Head of caudate nucleus (tissue), 42 donors: ENCODE measurements around the gene IL20RB.
"Not testable (repeated sequence)": the region's sequence is repeated elsewhere in the genome, so short reads cannot be mapped to it uniquely, and the experiment has no call there.

Experiments used
- DNase-seq, 42 donors: peaks; one replicate each; pipeline versions ENCODE4 v3.0.0 to v3.0.0-alpha.2; 2020 to 2021; ENCODE audit warnings: mixed read lengths in 7 of 42
- intact Hi-C: fragments of 100-400 bp; cut with DNase I; formaldehyde crosslinking; loops from one replicate; pipeline ENCODE4 v1.15.0; 2022

The IL20RB gene

DNA sequence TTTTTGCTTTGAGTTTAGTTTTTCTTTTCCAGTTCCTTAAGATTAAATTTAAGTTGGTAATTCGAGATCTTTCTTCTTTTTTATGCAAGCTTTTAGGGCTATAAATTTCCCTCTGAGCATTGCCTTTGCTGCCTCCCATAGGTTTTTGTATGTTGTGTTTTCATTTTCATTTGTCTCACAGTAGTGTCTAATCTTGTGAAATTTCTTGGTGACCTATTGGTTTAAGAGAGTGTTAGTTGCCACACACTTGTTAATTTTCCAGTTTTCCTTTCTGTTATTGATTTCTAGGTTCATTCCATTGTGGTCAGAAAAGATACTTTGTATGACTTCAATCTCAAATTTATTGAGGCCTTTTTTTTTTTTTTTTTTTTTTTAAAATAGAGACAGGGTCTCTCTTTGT is 18.3 kb upstream of the IL20RB start:
- intact Hi-C loops = no loop called here

DNA sequence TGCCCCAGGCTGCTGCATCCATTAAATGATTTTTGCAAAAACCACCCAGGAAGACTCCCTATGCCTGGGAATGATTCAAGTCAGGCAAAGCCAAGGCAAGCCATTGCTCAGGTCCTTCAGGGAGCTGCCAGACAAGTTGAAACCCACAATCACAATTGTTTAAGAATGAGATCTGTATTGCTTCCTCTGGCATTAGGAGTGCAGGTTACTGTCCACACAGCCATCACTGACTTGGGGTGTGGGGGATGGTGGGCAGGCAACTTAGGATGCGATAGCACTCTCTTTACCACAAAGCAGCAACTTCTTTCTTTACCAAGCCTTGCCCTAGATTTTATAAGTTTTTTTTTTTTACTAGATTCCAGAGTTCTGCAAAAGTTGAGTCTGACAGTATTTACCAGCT is 15.0 kb upstream of the IL20RB start:
- intact Hi-C loops = no loop called here
- no peak for DNase-seq

More for the DNA sequence above, 18.3 kb upstream of the IL20RB start:
- DNase-seq = no peak

DNA sequence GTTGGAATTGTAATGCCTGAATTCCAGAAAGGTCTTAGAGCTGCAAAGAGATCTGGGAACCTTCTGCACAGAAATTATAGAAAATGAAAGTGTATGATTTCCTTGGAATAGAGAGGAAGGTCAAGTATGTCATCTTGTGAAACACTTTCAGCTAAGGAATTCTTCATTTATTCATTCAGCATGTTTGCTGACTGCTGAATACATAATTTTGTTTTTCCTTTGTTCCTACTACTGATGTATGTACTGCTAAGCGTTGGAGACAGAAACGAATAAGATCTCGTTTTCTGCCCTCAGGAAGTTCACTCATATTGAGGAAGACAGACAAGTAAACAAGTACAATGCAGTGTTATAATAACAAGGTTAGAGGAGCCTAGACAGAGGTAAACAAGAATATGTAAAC is 14.3 kb upstream of the IL20RB start:
- intact Hi-C loops = no loop called here

DNA sequence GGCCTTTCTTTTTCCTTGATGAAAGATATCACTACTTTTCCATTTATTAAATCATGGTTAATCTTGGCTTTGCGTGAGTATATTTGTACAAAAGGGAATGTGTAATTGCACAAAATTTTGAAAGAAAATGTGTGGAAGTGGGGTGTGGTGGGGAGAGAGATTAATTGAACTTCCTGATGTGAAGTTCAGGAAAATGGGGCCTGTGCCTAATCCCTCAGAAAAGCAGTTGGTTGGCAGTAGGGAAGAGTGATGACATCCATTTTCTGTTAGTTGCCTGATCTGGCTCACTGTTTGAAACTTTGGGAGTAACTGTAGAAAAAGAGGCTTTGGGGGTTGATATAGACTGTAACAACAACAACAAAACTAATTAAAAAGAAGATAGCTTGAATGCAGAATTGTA is 10.8 kb upstream of the IL20RB start:
- DNase-seq = no peak
- intact Hi-C loops = no loop called here

More for the DNA sequence above, 14.3 kb upstream of the IL20RB start:
- DNase-seq = no peak

DNA sequence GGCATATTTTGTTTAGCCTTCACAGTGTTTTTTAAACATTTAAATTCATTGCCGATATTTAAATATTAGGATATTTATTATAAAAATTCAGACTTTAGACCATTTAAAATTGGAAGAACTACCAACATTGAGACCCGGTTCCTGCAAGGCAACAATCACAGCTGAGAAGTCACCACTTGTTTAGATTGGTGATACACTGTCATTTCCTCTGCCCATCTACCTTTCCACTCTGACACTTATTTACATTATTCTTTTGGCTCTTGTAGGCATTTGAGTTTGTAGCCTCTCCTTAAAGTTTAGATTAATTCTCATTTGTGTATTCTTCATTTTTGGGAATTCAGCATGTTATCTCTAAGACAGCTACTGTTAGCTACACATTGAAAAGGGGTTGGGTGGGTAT is 10.3 kb upstream of the IL20RB start:
- no peak for DNase-seq
- intact Hi-C loops = no loop called here

DNA sequence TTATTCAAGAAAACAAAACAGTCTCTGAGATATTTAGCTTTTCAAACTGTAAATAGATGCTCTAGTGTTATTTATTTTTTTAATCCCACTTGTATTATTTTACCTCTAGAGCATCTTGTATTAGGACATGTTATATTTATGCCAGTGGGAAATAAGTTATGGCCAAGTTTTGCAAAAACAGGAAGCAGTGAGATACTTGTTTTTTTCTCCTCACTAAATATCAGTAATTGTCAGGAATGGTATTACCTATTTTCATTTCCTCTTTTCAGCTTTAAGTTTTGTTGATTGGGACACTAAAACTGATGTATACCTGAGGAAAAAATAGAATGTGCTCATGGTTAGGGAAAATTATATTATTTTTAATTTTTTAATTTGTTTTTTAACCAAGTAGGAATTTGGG is 8.6 kb upstream of the IL20RB start:
- intact Hi-C loops = no loop called here
- DNase-seq = no peak

DNA sequence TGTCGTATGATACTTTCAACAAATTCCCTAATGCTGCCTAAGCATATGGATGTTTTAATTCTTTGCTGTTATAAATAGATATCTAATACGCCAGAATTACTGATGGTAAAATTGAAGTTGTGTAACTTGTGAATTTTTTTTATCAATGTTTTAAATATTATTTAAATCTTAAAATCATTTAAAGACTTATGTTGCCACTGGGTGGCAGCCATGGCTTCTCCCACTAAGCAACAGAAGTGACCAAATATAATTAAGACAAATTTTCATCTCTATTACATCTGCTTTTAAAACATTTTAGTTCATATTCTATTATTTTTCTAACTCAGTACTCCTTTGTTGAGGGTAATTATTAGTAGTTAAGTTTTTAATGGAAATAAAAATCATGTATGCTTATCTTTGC is 8.1 kb upstream of the IL20RB start:
- DNase-seq = no peak
- intact Hi-C loops = no loop called here

DNA sequence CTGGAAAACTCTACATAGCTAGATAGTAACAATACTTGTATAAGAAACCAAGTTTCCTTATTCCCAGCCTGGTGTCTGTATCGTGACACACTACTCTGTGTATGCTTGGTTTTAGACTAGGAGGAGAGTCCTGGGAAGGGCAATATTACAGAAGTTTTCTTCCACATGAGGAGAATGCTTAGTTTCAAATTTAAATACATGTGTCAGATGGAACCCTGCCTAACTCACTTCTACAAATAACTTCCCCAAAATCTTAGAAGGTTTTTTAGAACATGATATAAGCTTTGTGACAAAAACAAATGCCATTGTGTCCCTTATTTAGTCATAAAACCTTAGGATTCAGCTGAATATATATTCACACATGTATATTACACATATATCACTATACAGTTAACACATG is 7.2 kb upstream of the IL20RB start:
- no peak for DNase-seq
- intact Hi-C loops = no loop called here

DNA sequence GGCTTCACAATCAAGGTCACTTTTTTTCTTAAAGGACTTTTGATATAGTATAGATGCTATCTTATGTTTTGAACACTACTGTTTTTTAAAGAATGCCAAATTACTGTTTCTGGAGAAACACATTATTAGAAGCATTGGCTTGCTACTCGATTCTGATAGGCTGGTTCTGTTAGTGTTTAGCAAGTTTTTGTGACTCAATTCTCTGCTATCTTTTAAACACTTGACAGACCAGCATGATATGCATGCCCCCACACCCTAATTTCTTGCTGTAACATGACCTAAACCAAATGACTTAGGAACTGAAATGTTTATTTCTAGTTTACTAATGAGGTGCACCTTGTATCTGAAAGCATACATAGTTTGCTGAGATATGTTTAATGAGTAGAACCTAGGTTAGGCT is 5.5 kb upstream of the IL20RB start:
- no peak for DNase-seq
- intact Hi-C loops = no loop called here

DNA sequence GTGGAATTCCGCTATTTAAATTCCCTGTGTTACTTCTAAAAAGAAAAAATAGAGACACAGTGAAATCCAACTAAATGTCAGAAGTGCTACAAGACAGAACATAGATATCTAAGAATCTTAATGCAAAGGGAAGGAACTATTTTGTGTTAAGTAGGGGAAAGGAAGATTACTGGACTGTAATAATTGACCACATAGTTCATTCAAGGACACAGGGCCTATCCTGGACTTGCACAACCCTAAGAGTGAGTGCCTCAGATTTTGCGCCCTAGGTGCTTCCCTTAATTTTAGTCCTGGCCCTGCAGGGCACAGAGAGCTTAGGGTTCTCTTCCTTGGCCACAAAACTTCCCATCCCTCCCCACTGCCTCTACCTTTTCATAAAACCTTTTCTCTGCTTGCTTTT is 3.5 kb upstream of the IL20RB start:
- intact Hi-C loops = no loop called here
- DNase-seq = no peak

DNA sequence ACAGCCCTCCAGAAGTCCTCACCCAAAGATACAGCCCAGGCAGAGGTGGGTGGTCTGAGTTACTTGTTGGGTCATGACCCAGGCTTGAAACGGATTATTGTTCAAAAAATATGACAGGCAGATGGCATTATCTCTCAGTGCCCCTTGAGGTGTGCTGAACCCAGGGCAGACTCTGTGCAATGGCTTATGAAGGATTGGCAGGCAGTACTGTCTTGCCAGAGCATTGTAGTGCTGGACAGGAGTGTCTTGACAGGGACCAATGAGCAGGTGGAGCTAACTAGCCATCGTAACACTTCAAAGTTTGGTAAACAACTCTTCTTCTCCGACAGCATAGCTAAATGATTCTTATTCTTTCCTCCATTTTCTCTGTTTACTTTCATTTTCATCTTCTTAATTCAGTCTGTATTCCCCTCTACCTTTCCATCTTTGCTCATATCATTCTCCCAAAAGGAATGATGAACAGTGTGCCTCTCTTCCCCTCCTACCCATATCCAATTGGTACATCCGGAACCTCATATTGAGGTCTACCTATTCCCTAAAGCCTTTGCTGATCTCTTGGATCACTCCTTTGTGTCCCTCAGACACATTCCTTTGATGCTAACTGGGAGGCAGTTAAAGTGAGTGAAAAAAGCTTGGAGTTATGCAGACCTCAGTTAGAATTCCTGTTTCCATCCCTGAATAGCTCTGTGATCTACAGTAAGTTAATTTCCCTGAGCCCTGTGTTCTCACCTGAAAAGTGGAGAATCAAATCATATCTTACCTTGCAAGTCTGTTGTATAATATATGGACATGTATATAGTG is 2.6 kb upstream of the IL20RB start:
- intact Hi-C loops = no loop called here
- DNase-seq = no peak

DNA sequence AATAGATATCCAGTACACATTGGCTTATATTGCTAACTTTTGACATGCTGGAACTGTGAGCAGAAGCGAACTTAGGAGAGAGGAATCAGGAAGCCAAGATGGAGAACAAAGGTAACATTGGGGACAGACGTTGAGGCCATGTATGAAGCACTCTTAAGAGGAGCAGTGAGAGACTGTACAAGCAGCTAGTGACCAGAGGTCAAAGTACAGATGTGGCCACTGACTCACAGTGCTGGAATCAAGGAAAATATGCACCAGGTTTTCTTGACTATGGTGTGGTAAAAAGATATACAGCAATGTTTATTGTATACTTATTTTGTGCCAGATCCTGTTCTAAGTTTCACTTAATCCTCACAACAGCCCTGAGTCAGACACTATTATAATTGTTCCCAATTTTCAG is 2.0 kb upstream of the IL20RB start:
- no peak for DNase-seq
- intact Hi-C loops = no loop called here

DNA sequence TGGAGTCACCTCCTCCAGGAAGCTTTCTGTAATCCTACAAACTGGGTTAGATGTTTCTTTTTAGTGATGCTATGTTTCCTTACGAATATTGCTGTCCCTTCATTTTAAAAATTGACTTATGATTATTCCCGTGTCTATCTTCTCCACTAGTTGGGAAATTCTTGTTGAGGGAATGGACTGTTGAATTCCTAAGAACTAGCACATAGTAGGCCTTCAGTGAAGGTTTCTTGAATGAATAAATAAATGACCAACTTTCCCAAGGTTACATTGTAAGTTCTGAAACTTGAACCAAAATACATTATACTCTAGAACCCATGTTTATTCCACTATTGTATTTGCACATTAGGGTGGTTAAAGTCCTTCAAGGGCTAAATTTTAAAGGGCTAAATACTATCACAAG is 812 bp upstream of the IL20RB start:
- intact Hi-C loops = no loop called here
- DNase-seq = no peak

DNA sequence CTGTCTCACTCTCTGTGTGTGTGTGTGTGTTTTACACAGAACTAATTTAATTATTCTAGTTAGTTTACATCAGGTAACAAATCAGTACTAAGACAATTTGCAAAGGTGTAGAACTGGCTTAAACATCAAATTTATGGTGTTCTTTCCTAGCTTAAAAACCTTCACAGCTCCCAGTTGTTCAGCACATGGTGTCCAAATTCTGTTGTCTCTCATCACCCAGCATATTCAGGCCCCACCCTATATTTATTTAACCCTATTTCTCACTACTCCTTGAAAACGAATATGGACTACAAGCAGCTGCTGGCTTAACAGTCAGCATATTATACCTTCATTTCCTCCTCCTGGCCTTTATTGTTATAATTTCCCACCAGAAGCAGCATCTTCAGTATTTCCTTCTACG is 1.2 kb downstream of the IL20RB start:
- DNase-seq = no peak
- intact Hi-C loops = no loop called here

DNA sequence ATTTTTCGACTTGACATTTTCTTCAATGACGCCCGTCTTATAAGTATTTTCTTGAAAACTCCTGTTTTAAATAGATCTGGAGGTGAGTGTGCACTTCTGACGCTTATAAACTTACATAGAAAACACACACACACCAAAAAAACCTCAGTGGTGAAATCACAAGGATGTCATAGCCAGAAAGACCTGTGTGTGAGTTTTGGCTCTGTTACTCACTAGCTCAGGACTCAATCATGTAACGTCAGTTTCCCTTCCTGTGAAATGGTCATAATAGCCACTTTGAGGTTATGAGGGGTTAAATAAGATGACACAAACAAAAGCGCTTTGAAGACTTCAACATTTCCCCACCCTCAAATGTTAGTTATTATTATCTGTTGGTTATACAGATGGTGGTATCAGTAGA is 1.8 kb downstream of the IL20RB start:
- intact Hi-C loops = no loop called here
- no peak for DNase-seq

DNA sequence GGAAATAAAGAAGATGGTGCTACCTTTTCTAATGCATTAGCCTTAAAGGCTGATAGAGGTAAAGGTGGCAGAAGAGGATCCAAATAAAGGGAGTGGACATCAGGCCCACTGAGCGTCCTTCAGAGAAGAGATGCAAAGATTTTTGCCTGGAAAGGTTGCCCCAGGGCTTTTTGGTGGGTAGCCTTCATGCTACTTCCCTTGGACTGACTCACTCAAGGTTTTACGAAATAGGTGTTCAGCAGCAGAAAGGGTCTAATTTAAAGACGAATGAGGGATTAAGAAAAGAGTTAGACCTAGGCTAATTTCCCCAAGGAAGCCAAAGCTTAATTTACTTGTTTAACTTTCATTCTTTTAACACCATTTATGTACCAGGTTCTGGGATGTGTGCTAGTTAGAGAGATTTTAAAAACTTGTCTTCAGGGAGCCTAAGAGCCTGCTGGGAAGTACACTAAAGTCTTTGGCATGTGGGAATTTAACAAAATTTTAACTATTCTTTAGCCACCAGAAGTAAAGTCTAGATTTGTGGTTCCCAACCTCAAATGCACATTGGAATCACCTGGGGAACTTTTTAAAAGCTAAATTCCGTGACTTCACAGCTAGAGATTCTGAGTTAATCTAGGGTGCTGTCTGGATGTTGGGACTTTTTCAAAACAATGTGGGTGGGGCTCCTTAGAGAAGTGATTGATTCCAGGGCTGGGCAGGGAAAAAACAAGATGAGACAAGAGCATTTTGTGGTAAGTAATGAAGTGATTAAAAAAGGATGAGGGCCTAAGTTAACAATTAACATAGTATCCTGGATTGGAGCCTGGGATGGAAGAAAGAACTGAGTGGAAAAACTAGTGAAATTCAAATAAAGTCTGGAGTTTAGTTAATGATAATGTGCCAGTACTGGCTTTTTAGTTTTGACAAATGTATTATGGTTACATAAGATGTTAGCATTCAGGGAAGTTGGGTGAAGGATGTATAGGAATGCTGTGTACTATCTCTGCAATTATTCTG is 3.4 kb downstream of the IL20RB start:
- intact Hi-C loops = no loop called here
- DNase-seq = no peak

DNA sequence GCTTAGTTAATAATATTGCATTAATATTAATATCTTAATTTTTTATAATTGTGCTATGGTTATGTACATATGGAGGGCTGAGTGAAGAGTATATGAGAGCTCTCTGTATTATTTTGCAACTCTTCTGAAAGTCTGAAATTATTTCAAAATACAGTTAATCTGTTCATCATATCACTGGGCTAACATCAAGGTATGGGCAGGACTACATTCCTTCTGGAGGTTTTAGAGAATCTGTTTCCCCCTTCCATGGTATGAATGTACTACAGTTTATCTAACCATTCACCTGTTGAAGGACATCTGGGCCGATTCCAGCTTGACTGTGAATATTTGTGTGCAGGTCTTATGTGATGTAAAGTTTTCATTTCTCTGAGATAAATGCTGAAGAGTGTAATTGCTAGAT is 5.1 kb downstream of the IL20RB start:
- DNase-seq = no peak
- intact Hi-C loops = no loop called here

DNA sequence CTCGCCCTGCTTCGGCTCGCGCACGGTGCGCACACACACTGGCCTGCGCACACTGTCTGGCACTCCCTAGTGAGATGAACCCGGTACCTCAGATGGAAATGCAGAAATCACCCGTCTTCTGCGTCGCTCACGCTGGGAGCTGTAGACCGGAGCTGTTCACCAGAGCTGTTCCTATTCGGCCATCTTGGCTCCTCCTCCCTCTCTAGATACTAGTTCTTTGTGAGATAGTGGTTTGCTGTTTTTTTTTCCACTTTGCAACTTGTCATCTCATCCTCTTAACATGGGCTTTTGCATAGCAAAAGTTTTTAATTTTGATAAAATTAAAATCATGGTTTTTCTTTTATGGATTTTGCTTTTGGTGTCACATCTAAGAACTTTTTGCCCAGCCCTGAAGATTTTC is 11.8 kb downstream of the IL20RB start:
- intact Hi-C loops, DNase-seq: not testable (repeated sequence)

DNA sequence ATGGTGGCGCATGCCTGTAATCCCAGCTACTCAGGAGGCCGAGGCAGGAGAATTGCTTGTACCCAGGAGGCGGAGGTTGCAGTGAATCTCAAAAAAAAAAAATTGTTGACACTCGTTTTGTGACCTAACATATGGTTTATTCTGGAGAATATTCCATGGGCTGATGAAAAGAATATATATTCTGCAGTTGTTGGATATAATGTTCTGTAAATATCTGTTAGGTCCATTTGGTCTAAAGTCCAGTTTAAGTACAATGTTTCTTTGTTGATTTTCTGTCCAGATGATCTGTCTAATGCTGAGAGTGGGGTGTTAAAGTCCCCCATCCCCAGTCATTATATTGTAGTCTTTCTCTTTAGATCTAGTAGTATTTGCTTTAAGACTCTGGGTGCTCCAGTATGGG is 15.6 kb downstream of the IL20RB start:
- no peak for DNase-seq

DNA sequence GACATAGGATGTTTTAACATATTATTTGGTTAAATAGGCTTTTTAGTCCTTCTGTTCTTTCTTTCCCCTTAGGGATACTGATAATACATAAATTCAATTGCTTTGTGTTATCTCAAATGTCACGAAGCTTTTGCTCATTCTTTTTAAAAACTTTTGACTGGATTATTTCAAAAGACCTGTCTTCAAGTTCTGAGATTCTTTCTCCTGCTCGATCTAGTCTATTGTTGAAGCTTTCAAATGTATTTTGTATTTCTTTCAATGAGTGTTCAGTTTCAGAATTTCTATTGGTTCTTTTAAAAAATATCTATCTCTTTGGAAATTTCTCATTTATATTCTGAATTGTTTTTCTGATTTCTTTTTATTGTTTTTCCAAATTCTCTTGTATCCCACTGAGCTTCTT is 16.9 kb downstream of the IL20RB start:
- DNase-seq = no peak
- intact Hi-C loops = no loop called here

More for the DNA sequence above, 15.6 kb downstream of the IL20RB start:
- intact Hi-C loops = no loop called here
